Choroid plexus epithelial cell (primary cell): ENCODE measurements around the gene RETREG1.

ENCODE experiments used
- DNase-seq: peaks from one replicate; pipeline ENCODE4 v3.0.0-alpha.2; 2010; ENCODE audit warnings: low read depth
- H3K4me3 ChIP-seq: 2 replicates; pipeline ENCODE4 v1.5.1; 2011; ENCODE audit warnings: low read depth, mild to moderate bottlenecking, control low read depth, low read length, moderate library complexity
- TF ChIP-seq, protein P1 (sequence below): conservative IDR thresholded peaks from 2 replicates; pipeline ENCODE4 v1.5.1; 2011; ENCODE audit warnings: low read depth, mild to moderate bottlenecking, control low read depth, inconsistent platforms, low read length, moderate library complexity

Gene RETREG1

DNA sequence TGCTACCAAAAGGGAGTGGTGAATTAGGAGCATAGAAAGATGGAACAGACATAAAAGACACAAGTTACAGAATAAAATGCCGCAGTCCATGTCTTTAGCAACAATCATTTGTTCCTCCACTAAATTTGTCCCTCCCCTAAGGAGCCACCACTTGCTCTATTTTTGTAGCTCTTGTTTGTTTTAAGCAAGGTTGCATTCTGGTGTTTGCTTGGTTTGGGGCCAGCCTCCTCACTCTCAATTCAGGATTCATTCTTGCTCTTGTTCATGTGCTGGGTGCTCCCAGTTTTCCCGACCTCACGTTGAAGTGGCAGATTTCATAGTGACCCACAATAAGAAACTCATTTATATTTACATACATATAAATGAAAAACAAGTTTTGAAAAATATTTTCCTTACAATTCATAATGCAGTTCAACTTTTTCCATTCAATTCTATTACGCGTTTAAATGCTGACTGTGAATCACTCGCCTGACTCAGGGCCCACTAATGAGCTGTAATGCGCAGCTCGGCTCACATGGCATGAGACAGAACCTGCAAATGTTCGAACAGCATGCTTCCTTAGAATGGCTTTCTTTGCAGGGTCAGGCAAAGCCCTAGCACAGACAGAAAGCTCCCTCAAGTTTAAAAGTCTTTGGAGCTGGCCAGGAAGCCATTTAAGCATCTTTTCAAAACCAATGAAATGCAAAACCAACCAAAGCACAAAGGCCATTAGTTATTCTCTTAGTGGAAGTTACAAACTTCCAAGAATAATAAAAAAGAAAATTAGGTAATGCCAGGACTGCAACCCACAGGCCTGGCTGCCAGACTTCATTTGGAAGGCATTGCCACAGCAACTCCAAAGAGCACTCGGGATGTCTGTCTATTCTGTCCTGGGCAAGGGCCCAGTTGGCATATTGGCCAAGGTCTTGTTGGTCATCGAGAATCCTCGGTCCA is 41.7 kb downstream of the RETREG1 start:
- H3K4me3 ChIP-seq, result no peak overlapping the region
- DNase-seq, result peak; percentile 84
- TF ChIP-seq, protein P1, sequence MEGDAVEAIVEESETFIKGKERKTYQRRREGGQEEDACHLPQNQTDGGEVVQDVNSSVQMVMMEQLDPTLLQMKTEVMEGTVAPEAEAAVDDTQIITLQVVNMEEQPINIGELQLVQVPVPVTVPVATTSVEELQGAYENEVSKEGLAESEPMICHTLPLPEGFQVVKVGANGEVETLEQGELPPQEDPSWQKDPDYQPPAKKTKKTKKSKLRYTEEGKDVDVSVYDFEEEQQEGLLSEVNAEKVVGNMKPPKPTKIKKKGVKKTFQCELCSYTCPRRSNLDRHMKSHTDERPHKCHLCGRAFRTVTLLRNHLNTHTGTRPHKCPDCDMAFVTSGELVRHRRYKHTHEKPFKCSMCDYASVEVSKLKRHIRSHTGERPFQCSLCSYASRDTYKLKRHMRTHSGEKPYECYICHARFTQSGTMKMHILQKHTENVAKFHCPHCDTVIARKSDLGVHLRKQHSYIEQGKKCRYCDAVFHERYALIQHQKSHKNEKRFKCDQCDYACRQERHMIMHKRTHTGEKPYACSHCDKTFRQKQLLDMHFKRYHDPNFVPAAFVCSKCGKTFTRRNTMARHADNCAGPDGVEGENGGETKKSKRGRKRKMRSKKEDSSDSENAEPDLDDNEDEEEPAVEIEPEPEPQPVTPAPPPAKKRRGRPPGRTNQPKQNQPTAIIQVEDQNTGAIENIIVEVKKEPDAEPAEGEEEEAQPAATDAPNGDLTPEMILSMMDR, result no peak

DNA sequence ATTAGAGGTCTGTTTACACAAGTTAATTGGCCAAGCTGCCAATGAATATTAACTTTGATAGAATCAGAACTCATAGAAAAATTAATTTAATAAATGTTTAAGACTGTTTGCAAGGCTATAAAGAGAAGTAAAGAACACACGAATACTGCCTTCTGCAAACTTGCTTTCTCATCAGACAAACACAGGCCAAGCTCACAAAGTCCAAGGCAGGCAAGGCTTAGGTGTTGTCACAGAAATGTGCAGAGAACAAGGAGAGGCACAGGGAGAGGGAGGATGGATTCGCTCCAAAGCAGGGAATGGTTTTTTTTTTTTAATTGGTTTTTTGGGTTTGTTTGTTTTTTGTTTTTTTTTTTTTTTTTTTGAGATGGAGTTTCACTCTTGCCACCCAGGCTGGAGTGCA is 43.4 kb downstream of the RETREG1 start:
- no peak overlapping the region for H3K4me3 ChIP-seq
- no peak for DNase-seq
- TF ChIP-seq, protein P1, result no peak

DNA sequence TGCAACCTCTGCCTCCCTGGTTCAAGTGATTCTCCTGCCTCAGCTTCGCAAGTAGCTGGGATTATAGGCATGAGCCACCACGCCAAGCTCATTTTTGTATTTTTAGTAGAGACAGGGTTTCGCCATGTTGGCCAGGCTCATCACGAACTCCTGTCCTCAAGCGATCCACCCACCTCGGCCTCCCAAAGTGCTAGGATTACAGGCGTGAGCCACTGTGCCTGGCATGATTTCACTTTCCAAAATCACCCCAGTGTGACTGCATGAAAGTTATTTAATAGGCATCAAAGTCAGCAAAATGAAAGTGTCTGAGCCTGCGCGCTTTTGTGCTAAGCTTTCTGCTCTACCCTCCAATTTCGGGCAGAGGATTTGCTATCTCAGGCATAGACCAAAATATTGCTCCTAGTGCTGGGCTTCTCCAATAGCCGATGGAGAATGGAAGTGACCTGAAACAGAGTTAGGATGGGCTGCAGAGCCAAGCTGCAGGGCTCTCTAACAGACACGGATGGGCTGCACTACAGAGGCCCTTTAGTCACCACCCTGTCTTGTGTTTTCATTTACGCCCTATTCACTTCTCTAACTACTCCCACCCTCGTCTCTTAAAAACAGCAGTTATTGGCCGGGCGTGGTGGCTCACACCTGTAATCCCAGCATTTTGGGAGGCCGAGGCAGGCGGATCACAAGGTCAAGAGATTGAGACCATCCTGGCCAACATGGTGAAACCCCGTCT is 44.3 kb downstream of the RETREG1 start:
- TF ChIP-seq, protein P1, result no peak
- H3K4me3 ChIP-seq, result no peak overlapping the region

DNA sequence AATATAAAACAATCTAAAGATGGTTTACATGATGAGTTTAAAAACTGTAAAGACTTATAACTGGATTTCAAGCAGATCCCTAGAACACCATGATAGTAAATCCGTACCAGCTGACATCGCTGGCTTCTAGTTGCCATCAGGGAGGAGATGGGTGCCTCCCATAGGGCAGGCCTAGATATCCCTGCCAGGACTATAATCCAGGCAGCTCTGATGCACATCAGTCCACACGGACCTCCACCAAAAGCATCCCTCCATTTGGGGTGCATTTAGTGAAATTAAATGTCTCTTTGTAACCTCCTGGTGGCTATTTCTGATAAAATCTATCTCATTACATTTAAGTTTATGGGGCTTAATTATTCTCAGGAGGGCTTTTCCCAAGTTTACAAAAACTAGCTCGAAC is 45.8 kb downstream of the RETREG1 start:
- TF ChIP-seq, protein P1, result no peak
- DNase-seq, result no peak
- H3K4me3 ChIP-seq, result no peak overlapping the region

More for the DNA sequence above, 44.3 kb downstream of the RETREG1 start:
- no peak for DNase-seq

DNA sequence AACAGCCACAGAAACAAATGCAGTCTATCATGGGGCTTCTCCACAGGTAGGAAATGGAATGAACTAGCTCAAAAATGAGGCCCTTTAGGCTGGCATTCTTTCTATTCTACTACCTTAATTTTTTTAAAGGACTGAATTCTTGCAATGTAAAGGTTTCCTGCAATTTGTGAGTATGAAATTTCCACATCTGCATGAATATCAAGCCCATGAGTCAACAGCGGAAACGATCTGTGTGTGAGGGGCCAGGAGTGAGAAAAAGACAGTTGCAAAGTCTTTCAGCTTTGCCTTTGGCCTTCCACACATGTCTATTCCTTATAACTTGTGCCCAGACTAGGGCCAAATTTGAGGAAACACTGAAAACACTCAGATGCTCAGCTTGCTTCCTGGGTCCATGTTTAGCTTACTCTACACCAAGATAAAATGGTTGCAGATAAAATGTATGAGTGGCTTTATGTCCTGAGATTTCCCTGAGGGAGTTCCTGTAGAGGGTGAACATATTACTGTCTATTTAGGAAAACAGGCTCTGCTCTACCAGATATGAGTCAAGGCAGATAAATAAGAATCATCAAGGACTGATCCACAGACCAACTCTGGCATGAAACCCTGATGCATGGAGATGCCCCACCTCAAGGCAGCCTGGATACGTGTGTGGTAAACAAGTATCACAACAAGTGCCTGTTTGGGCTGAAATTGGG is 46.5 kb downstream of the RETREG1 start:
- DNase-seq, result peak; percentile 80
- H3K4me3 ChIP-seq, result no peak overlapping the region
- TF ChIP-seq, protein P1, result no peak

DNA sequence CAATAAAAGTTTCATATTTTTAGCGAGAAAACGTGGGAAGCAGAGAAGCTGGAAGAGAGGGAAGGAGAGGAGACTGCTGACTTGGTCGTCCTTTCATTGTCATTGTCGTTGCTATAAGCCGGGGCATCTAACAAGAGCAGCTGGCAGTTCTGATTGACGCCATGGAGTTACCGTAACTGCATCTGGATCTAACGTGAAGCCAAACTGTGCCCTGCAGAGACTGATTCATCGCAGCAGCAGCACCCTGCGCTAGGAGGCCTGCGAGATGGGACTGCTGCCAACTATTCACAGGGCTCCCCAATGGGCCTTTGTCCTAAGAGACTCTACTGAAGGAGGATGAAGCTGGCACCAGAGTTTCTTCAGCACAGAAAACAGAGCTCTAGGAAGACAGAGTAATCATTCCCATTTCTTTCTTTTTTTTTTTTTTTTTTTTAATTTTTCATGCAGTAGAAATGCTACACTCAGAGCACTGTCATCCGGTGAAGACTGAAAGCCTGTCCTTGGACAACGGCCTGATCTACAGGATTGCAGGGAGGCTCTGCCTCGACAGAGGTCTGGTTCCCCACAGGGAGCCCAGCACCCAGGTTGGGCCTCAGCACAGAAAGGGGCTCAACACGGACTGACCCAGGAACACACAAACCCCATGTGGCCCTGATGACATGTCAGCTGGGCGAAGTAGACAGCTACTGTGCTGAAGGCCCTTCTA is 47.8 kb downstream of the RETREG1 start:
- peak; percentile 37 for DNase-seq
- no peak overlapping the region for H3K4me3 ChIP-seq
- TF ChIP-seq, protein P1, result no peak
